CD1c-positive myeloid dendritic cell (primary cell): Measurements from ENCODE around the gene PDZD11.
"Not testable (repeated sequence)": the region's sequence is repeated elsewhere in the genome, so short reads cannot be mapped to it uniquely, and the experiment has no call there.

Experiments used
- DNase-seq: peaks from one replicate; pipeline ENCODE4 v3.0.0-alpha.2; 2016; ENCODE audit errors: extremely low spot score

The PDZD11 gene

GRCh38 chrX:70289793-70290770, at the start of gene PDZD11, which contains the start of gene KIF4A:
Gene PDZD11 (minus strand): TSS chrX:70289927. CDS start chrX:70289341, 586 bp downstream.
Gene KIF4A (plus strand): TSS chrX:70290104. CDS start chrX:70290459, 355 bp downstream.
- DNase-seq, result peak; percentile 89

DNA sequence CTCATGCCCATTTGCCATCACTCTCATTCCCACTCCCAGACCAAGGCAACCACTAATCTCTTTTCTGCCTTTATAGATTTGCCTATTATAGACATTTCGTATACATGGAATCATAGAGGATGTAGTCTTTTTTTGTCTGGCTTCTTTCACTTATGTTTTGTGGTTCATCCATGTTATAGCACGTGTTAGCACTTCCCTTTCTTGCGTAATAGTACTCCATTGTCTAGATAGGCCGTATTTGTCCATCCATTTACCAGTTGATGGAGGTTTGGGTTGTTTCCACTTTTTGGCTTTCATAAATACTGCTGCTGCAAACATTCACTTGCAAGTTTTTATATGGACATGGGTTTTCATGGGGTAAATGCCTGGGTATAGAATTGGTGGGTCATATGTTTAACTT, 48.6 kb upstream of the PDZD11 start:
- DNase-seq, result peak; percentile 61

- DNase-seq, result peak; percentile 58
These were observed 47.0 kb upstream of the PDZD11 start for GRCh38 chrX:70336767-70337166.

DNA sequence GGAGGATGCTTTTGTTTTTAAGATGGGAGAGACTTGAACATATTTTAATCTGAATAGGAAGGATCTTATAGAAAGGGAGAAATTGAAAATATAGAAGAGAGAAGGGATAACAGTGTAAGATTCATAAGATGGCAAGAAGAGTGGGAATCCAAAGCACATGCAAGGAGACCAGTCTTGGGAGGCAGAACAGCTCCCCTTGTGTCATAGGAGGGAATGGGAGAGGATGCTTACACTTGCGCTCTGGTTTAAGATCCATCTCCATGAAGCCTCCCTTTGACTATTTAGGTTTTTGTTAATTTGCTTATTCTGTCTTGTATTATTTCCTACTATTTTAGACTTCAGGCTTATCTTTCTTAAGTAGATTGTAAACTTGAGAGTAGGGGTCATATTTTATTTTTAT, 42.9 kb upstream of the PDZD11 start:
- no peak for DNase-seq

DNA sequence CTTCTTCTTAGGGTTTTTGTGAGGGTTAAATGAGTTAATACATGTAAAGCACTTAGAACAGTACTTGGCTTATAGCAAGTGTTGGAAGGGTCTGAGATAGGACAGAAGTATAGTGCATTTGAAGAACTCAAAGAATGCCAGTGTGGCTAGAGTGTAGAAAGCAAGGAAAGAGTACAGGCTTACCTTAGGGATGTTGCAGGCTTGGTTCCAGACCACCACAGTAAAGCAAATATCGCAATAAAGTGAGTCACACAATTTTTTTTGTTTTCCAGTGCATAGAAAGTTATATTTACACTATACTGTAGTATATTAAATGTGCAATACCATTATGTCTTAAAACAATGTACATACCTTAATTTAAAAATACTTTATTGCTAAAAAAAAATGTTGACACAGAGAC, 41.4 kb upstream of the PDZD11 start:
- no peak for DNase-seq

GRCh38 chrX:70324326-70324725, 34.6 kb upstream of the PDZD11 start:
- no peak for DNase-seq

- DNase-seq, result not testable (repeated sequence)
These were observed 33.9 kb upstream of the PDZD11 start for GRCh38 chrX:70323628-70324027.

GRCh38 chrX:70322784-70323183, 33.1 kb upstream of the PDZD11 start:
- no peak for DNase-seq

DNA sequence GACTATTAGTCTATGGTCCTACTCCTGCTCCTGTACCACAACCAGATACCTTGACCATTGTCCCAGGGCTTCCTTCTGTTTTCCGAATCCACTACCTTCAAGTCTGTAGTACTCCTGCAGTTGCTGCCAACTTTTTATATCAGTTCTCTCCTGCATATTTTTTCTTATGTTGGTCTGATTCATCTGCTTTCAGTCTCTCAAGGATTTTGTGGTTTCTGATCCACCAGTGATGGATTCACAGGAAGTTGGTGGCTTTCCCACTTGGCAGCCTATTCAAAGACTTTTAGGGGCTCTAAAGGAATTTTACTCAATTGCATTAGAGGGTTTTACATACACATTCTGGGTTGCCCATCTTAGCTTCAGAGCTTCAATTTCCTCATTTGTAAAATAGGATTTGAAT, 23.8 kb upstream of the PDZD11 start:
- DNase-seq, result no peak

GRCh38 chrX:70301716-70302115, 12.0 kb upstream of the PDZD11 start:
- DNase-seq, result no peak

DNA sequence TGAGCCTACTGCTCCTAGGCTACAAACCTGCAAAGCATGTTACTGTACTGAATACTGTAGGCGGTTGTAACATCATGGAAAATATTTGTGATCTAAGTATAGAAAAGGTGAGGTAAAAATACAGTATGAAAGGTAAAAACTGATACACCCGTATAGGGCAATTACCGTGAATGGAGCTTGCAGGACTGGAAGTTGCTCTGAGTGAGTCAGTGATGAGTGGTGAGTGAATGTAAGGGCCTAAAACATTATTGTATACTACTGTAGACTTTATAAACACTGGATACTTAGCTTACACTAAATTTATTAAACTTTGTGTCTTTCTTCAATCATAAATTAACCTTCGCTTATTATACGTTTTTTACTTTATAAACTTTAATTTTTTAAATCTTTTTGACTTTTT, 3.9 kb upstream of the PDZD11 start:
- DNase-seq, result no peak

- DNase-seq, result no peak
These were observed 3.1 kb upstream of the PDZD11 start for GRCh38 chrX:70292788-70293187.

DNA sequence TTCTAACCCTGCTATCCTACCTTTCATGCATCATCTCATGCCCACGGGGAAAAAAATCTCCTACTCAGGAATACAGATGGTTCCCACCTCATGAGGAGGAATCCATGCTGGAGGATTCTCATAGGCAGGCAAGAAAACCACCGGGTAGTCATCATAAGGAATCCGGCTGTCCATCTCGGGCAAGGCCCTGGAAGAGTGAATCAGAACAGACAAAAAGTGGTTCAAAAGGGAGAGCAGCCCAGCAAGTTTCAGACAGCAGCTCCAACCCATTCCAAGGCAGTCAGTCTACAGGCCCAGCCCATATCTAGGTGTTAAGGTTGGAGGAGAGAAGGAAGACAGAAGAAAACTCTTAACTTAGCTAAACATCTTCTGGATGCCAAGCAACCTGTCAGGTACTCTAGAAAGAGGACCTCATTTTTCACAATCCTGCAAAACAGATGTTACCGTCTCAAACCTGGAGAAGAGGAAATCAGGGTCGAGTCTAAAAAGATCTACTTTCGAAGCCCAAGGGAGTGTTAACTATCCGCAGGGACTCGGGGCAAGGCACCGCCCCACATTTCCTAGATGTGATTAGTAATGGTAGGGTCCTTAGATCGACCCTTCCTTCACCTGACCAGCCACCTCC, 447 bp downstream of the PDZD11 start:
- DNase-seq, result no peak

DNA sequence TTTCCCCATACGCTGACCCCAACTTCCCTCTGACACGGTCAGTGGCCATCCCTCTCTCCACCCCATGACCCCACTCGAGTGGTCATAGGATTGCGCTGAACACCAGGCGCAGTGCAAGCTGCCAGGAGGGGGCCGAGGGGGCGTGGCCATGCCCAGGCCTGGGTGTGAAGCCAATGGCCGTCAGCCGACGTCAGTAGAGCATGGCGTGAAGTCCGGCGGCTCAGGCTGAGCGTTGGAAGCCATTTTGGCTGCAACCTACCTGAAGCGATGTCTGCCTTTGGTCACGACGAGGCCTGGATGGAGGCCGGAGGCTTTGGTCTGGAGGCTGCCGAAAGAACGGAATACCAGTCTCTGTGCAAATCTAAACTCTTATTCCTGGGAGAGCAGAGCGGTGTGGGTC, 7.8 kb downstream of the PDZD11 start, which contains the start of gene RAB41:
Gene RAB41 (plus strand): TSS at position 222 of the 400 bp plus-strand sequence. CDS start 46 bp downstream, at position 268.
- no peak for DNase-seq

- DNase-seq, result no peak
These were observed 9.2 kb downstream of the PDZD11 start for GRCh38 chrX:70280573-70280972.

DNA sequence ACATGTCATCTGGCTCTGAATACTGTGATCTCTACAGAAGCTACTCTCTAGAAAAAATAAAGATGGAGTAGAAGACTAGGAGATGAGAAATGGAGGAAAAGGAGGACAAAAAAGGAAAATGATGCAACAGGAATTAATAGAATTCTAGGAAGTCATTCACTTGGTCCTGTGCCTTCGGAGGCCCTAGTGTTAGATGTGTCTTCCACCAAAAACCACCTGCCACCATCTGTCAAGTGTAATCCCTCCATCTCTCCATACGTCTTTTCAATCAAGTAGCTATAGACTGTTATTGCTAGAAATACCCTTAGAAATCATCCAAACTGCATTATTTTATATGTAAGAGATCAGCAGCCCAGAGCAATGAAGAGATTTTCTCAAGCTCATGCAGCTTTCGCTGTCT, 10.6 kb downstream of the PDZD11 start:
- DNase-seq, result no peak

- DNase-seq, result not testable (repeated sequence)
These were observed 15.7 kb downstream of the PDZD11 start for GRCh38 chrX:70274029-70274428.

GRCh38 chrX:70268034-70268433, 21.7 kb downstream of the PDZD11 start, which contains the start of gene ARR3:
Gene ARR3 (plus strand): TSS chrX:70268334. CDS start chrX:70269386, 1,052 bp downstream.
- DNase-seq, result no peak

GRCh38 chrX:70264784-70265183, 24.9 kb downstream of the PDZD11 start:
- DNase-seq, result no peak

DNA sequence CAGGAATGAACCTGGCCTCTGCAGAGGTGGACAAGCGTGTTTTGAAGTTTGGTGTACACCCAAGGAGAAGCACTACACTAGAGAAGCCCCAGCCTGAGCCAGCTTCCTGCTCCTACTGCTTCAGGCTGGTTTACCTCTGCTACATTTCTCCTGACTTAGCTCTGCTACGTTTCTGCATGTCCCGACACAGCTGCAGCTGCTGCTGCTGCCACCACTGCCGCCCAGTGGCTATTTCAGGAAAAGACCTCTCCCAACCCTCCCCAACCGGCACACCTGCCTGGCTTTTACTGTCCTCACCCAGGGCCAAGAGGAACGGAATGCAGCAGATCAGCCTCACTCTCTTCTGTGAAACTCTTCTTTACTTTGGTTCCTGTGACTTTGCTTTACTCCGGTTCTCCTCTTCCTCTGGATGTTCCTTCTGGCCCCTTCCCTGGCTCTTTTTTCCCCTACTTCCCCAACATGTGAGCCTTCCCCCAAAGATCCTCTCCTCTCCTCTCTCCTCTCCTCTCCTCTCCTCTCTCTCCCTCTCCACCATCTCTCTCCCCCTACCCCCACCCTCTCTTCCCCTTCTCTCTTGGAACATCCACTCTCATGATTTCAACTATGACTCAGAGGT, 26.7 kb downstream of the PDZD11 start:
- peak; percentile 1 for DNase-seq

- no peak for DNase-seq
These were observed 29.6 kb downstream of the PDZD11 start, which contains the start of gene P2RY4 for GRCh38 chrX:70260104-70260503. Gene P2RY4 (minus strand): TSS chrX:70260204. CDS start chrX:70259624, 580 bp downstream.
